D721Med (cell line): ENCODE results near the gene PTGS1.
"Not testable (repeated sequence)": the region's sequence is repeated elsewhere in the genome, so short reads cannot be mapped to it uniquely, and the experiment has no call there.

Source experiments
- DNase-seq: peaks from one replicate; pipeline ENCODE4 v3.0.0; 2011; ENCODE audit warnings: low spot score; ENCODE audit not compliant: insufficient read length
- FAIRE-seq: peaks from 2 replicates; lab custom pipeline; 2011; peaks lifted over from hg19 to GRCh38; lab: Jason Lieb, UNC
- TF ChIP-seq, protein P1 (sequence below): IDR thresholded peaks from 2 replicates; pipeline ENCODE4 v1.5.1; 2012; ENCODE audit warnings: mild to moderate bottlenecking, control low read depth; ENCODE audit not compliant: insufficient read depth; ENCODE audit errors: missing control alignments

PTGS1 gene

DNA sequence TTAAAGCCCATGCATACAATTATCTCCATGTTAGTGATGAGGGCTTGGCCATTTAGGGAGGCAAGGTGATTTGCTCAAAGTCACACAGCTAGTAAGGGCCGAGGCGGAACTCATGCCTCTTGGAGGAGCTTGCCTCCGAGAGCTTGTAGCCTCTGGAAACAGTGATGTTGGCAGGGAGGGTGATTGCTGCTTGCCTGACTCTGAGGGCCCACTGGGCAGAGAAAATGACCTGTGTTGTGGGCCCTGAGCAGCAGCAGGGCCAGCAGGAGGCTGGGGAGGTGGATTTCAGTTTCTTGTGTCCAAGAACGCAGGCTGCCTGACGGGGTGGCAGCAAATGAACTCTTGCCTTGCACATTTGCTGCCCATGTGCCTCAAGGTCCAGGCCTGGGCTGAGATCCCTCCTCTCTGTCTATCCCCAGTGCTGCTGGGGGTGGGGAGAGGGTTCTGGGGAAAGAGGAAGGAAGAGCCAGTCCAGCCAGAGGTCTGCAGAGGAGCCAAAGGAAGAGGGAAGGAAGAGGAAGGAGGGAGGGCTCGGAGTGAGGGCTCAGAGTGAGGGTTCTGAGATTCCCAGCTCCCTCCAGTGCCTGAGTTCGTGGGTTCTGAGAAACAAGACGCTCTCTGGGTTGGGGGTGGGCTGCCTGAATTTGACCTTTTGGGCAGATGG, 16.2 kb upstream of the PTGS1 start:
- DNase-seq = no peak
- TF ChIP-seq, protein P1, sequence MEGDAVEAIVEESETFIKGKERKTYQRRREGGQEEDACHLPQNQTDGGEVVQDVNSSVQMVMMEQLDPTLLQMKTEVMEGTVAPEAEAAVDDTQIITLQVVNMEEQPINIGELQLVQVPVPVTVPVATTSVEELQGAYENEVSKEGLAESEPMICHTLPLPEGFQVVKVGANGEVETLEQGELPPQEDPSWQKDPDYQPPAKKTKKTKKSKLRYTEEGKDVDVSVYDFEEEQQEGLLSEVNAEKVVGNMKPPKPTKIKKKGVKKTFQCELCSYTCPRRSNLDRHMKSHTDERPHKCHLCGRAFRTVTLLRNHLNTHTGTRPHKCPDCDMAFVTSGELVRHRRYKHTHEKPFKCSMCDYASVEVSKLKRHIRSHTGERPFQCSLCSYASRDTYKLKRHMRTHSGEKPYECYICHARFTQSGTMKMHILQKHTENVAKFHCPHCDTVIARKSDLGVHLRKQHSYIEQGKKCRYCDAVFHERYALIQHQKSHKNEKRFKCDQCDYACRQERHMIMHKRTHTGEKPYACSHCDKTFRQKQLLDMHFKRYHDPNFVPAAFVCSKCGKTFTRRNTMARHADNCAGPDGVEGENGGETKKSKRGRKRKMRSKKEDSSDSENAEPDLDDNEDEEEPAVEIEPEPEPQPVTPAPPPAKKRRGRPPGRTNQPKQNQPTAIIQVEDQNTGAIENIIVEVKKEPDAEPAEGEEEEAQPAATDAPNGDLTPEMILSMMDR = no peak
- FAIRE-seq = no peak

DNA sequence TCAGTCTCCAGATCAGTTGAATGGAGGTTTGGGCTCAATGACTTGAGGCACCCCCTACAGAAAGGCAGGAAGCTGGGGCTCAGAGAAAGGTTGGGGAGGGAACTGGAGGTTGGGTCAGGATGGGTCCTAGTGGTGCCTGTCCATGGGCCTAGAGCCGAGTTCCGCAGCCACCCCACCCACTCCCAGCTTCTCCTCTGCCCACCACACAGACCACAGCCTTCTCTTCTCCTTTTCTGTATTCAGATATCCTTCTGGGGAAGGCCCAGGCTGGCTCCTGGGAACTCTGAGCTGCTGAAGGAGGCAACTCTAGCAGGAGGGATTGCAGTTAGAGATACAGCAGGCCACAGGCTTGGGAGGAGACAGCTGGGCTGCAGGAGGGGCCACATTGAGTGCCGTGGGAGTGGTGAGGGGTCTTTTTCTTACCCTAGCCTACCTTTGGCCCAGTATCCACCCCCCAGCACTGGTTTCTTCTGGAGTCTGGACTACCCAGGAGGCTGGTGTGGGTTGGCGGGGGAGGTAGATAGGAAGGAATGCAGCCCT, 15.4 kb upstream of the PTGS1 start:
- FAIRE-seq (no peak), DNase-seq (no peak)
- TF ChIP-seq, protein P1 = no peak

DNA sequence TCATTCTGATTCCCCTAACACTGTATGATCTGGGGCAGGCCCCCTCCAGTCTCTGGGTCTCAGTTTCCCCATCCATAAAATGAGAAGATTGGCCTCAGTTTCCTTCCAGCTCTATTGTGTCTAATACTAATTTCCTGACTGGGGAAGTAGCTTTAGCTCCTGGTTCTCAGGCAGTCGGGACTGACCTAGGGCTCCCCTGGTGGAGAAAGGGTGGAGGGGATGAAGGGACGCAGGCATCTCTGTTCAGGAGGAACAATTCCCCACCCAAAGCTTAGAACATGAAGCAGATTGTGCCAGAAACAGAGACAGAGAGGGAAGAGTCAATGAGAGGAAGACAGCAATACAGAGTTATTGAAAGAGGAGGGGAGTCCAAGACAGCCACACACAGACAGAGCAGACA, 14.2 kb upstream of the PTGS1 start:
- FAIRE-seq (no peak), DNase-seq (no peak)
- TF ChIP-seq, protein P1 = no peak

DNA sequence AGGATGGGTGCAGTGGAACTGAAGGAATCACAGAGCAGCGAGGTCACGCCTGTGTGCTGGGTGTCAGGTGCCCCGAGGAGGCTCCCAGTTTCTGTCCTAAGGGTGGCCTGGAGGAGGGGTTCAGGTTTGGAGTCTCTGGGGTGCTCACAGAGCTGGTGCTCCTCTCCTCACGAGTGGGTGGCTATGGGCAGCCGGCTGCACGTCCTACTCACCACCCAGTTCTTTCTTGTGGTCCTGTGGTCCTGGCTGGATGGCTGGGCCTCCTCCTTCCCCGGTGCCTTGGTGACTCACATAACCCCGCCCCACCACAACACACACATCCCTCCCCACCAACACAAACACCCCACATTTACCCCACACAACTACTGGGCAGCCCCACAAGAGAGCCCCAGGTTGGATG, 9.9 kb upstream of the PTGS1 start:
- FAIRE-seq (no peak), DNase-seq (no peak)
- TF ChIP-seq, protein P1 = no peak

DNA sequence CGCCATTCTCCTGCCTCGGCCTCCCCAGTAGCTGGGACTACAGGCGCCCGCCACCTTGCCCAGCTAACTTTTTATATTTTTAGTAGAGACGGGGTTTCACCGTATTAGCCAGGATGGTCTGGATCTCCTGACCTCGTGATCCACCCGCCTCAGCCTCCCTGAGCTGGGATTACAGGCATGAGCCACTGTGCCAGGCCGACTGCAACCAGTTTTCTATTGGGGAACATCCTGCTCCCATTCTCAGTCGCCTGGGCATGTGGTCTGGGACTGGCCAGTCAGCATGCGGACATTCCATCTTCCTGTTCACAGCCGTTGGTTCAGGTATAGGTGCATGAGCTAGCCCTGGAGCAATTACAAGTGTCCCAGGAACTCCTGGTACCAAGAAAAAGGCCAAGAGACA, 7.7 kb upstream of the PTGS1 start:
- not testable (repeated sequence) for DNase-seq, FAIRE-seq

DNA sequence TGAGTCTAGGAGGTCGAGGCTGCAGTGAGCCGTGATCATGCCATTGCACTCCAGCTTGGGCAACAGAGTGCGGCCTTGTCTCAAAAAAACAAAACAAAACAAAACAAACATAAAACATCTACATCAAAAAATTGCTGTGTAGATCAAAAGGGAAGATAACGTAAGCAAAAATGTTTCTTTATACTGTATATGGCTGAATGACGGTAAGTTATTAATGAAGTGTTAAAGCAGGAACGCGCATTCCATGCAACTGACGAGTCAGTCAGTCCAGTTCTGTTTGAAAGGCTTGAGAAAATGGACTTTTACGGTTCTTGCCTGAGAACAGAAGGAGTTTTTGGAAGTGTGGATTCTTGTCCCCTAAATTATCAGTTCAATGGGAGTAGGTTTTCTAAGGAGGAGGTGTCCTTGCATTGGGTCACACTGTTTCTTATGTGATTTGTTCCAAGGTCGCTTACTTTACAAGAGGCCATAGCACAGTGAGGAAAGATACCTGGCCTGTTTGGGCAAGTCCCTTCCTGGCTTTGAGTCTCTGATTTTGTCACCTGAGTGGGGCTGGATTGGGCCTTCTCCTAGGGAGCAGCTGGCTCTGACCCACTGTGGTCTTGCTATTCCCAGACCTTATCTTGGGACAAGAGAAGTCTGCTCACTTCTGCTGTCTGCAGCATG, 6.6 kb upstream of the PTGS1 start:
- FAIRE-seq = no peak
- no peak for DNase-seq
- TF ChIP-seq, protein P1 = no peak

DNA sequence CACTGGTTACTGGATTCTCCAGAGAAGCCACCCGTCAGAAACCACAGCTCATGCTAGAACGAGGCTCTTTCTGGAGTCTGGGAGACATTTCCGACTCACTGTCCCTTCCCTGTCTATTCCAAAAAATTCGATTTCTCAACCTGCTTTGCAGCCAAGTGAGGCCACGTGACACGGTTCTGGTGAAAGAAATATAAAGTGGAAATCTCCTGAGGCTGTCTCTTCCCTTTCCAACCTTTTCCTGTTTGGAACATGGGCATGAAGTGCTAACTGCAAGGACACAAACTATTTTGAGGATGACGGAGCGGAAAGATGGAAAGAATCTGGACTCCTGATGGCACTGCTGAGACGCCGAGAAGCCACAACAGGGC, 6.1 kb upstream of the PTGS1 start:
- DNase-seq (no peak), FAIRE-seq (no peak)
- TF ChIP-seq, protein P1 = no peak
